ENCODE results near the gene TSPAN18. TPM values are rescaled to one million over a fixed set of nuclear protein-coding genes. Genes with fewer than 3 reads are reported as not detected.
A peak's percentile ranks its signal among the peaks of the same experiment; 100 is the strongest.

TSPAN18 gene
- total RNA-seq, 6 donors from 2014 or later, result 8.2 to 48.6 (median 17.5) TPM

DNA sequence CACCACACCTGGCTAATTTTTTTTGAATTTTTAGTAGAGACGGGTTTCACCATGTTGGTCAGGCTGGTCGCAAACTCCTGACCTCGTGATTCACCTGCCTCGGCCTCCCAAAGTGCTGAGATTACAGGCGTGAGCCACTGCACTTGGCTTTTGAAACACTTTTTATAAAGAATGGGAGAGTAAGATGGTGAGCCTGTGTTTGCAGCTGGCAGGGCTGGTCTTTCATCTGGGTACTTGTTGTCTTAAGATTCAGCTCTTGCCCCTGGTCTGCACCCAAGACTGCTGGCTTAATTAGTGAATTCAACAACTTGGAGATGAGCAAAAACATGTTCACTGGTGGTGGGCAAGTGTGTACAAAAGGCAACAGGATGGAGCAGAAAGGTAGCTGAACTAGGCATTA is 4.0 kb downstream of the TSPAN18 start:
- Histone ChIP-seq H3K36me3 (no peaks in the 10 kb centered on the region), H3K4me3 (no peak overlapping the region), H3K4me1 (peaks cover 22 to 36% (median 30%) of the 10 kb centered on the region in 4 donors), H3K9me3 (no peaks in the 10 kb centered on the region), H3K27me3 (peaks cover 0 to 27% (median 6%) of the 10 kb centered on the region in 4 donors), H3K27ac (no peak overlapping the region)
- WGBS, 2 donors, result 90 to 94% methylated on average over 5 of the region's 5 CpGs
- DNase-seq, result no peak
- TF ChIP-seq, protein P1, sequence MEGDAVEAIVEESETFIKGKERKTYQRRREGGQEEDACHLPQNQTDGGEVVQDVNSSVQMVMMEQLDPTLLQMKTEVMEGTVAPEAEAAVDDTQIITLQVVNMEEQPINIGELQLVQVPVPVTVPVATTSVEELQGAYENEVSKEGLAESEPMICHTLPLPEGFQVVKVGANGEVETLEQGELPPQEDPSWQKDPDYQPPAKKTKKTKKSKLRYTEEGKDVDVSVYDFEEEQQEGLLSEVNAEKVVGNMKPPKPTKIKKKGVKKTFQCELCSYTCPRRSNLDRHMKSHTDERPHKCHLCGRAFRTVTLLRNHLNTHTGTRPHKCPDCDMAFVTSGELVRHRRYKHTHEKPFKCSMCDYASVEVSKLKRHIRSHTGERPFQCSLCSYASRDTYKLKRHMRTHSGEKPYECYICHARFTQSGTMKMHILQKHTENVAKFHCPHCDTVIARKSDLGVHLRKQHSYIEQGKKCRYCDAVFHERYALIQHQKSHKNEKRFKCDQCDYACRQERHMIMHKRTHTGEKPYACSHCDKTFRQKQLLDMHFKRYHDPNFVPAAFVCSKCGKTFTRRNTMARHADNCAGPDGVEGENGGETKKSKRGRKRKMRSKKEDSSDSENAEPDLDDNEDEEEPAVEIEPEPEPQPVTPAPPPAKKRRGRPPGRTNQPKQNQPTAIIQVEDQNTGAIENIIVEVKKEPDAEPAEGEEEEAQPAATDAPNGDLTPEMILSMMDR (IDR thresholded peaks at IDR 0.05), result no peak
- TF ChIP-seq POLR2A (IDR thresholded peaks at IDR 0.05) (no peak), EP300 (IDR thresholded peaks at IDR 0.05) (no peak), POLR2AphosphoS5 (IDR thresholded peaks at IDR 0.05) (no peak)
- ATAC-seq (ENCODE audit: low FRiP score in 2 of 2), result no peak

DNA sequence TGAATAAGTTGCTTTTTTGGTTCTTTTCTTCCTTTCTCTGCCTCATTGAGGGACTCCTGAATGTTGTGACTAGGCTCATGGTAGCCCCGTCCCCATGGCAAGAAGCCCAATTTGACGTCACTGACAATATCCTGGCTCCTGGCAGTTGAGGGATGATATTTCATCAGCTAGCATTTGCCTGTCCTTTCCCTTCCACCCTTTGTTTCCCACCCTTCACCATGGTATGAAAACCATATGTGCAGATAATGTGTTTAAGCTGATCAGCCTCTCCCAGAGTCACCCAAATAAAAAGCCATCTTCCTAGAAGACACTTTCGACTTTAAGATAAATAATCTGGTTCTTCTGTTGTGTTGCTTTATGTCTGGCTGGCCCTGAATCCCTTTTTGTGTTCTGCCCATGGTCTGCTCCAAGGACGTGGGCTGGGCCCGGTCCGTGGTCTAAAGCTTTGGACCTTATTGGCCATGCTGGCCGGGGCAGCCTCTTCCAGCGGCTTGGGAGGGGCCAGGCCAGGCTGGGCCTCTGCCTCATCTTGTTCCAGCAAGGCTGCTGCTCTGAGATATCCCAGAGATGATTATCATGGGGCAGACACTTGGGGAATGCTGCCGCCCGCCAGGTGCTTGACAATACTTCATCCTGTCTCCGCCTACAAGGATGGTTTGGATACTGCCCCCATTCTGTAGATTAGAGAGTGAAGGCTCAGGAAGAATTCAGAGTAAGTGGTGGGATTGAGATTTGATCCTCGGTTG is 5.1 kb downstream of the TSPAN18 start:
- no peak for TF ChIP-seq POLR2A (IDR thresholded peaks at IDR 0.05)
- Histone ChIP-seq H3K36me3 (no peaks in the 10 kb centered on the region), H3K9me3 (no peaks in the 10 kb centered on the region), H3K27me3 (peaks cover 0 to 20% (median 5%) of the 10 kb centered on the region in 4 donors), H3K27ac (peak overlapping the region in 1 of 4 donors; percentile 48), H3K4me3 (no peak overlapping the region), H3K4me1 (peaks cover 16 to 27% (median 22%) of the 10 kb centered on the region in 4 donors)
- 71 to 73% methylated on average over 11 to 12 of the region's 12 CpGs for WGBS, 2 donors
- DNase-seq, result no peak
- peak in 1 of 2 donors; percentile 63 for ATAC-seq (ENCODE audit: low FRiP score in 2 of 2)

DNA sequence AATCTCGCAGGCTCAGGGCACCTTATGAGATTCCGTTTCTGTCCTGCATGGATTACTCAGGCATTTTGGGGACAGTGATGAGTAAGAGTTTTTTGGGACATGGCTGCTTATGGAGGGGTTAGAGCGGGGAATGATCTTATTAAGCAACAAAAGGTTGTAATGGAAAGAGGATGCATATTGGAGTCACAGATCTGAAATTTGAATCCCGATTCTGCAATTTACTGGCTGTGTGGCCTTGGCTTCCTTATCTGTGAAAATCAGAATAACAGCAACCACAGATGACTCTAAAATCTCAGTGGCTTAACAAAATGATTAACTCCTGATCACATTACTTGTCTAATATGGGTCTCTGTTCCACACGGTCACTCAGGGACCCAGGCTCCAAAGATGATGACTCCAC is 5.8 kb downstream of the TSPAN18 start:
- Histone ChIP-seq H3K4me1 (peaks cover 13 to 21% (median 17%) of the 10 kb centered on the region in 4 donors), H3K27ac (peak overlapping the region in 1 of 4 donors; percentile 48), H3K36me3 (no peaks in the 10 kb centered on the region), H3K9me3 (no peaks in the 10 kb centered on the region), H3K4me3 (no peak overlapping the region), H3K27me3 (peaks cover 0 to 14% (median 3%) of the 10 kb centered on the region in 4 donors)
- WGBS, 2 donors, result 90 to 93% methylated on average over 5 of the region's 5 CpGs
- no peak for DNase-seq
- no peak for ATAC-seq (ENCODE audit: low FRiP score in 2 of 2)
- no peak for TF ChIP-seq POLR2AphosphoS5 (IDR thresholded peaks at IDR 0.05)
- TF ChIP-seq, protein P1 (IDR thresholded peaks at IDR 0.05), result no peak
- no peak for TF ChIP-seq EP300 (IDR thresholded peaks at IDR 0.05)
- no peak for TF ChIP-seq POLR2A (IDR thresholded peaks at IDR 0.05)

DNA sequence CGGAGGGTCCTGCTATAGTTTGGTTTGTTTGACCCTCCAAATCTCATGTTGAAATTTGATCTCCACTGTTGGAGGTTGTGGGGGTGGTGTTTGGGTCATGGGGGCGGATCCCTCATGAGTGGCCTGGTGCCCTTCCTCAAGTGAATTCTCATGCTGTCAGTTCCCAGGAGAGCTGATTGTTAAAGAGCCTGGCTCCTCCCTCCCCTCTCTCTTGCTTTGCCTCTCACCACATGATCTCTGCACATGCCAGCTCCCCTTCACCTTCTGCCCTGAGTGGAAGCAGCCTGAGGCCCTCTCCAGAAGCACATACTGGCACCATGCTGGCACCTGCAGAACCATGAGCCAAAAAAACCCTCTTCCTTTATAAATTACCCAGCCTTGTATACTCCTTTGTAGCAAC is 7.1 kb downstream of the TSPAN18 start:
- DNase-seq, result no peak
- Histone ChIP-seq H3K36me3 (no peaks in the 10 kb centered on the region), H3K4me1 (peaks cover 3 to 11% (median 7%) of the 10 kb centered on the region in 4 donors), H3K27ac (no peak overlapping the region), H3K4me3 (no peak overlapping the region), H3K9me3 (no peaks in the 10 kb centered on the region), H3K27me3 (peaks cover 0 to 6% (median 0%) of the 10 kb centered on the region in 4 donors)
- no peak for TF ChIP-seq POLR2AphosphoS5 (IDR thresholded peaks at IDR 0.05)
- TF ChIP-seq, protein P1 (IDR thresholded peaks at IDR 0.05), result no peak
- TF ChIP-seq EP300 (IDR thresholded peaks at IDR 0.05), result no peak
- no peak for TF ChIP-seq POLR2A (IDR thresholded peaks at IDR 0.05)
- ATAC-seq (ENCODE audit: low FRiP score in 2 of 2), result no peak
- 91% methylated on average over 2 of the region's 2 CpGs; no CpG with 5 or more reads in 1 of the 2 donors for WGBS, 2 donors

DNA sequence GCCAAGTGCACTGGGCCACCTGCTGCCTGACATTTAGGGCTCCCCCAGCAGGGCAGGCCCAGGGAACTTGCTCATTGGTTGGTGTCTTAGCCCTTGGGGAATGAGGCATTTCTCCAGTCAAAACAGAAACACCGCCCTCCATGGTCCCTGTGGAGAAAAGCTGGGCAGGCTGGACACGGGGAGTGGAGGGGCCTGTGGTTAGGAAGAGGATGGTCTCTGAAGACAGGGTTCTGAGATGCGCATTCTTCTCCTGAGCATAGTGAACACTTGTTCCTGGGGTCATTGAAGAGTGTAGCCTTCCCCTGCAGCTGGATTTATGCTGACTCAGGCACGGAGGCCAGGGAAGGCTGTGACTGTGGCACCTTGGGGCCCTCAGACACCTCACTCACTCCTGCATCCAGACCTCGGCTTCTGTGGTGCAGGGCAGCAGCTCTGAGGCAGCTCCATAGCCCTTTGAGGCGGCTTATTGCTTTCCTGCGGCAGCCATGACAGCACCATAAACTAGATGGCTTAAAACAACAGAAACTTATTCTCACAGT is 8.2 kb downstream of the TSPAN18 start:
- WGBS, 2 donors, result 75 to 91% methylated on average over 7 of the region's 7 CpGs
- TF ChIP-seq POLR2A (IDR thresholded peaks at IDR 0.05), result no peak
- TF ChIP-seq, protein P1 (IDR thresholded peaks at IDR 0.05), result no peak
- TF ChIP-seq POLR2AphosphoS5 (IDR thresholded peaks at IDR 0.05), result no peak
- no peak for TF ChIP-seq EP300 (IDR thresholded peaks at IDR 0.05)
- no peak overlapping the region for H3K4me3 ChIP-seq
- peaks cover 0 to 3% (median 0%) of the 10 kb centered on the region in 4 donors for H3K27me3 ChIP-seq
- no peak for DNase-seq
- no peaks in the 10 kb centered on the region for H3K9me3 ChIP-seq
- ATAC-seq (ENCODE audit: low FRiP score in 2 of 2), result no peak
- no peaks in the 10 kb centered on the region for H3K36me3 ChIP-seq
- peaks cover under 1 to 5% (median 4%) of the 10 kb centered on the region in 4 donors for H3K4me1 ChIP-seq
- H3K27ac ChIP-seq, result no peak overlapping the region
